ENCODE data around the gene GRAMD1A. TPM values are rescaled to one million over a fixed set of nuclear protein-coding genes. Genes with fewer than 3 reads are reported as not detected.

GRAMD1A gene
- polyA plus RNA-seq, 1 experiment, result 74.9 TPM

DNA sequence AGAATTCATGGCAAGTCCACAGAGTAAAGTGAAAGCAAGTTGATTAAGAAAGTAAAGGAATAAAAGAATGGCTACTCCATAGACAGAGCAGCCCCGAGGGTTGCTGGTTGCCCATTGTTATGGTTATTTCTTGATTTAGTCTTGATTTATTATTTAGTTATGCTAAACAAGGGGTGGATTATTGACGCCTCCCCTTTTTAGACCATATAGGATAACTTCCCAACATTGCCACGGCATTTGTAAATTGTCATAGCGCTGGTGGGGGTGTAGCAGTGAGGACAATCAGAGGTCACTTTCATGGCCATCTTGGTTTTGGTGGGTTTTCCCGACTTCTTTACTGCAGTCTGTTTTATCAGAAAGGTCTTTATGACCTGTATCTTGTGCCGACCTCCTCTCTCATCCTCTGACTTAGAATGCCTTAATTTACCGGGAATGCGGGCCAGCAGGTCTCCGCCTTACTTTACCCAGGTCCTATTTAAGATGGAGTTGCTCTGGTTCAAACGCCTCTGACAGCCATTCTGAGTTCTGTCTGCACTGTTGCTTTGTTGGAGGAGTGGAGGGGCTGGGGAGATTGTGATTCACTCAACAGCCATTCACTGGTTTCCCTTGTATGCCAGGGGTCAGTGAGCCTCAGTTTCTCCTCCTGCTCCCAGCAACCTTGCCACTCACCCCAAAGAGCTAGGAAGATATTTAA lies 69.0 kb downstream of the GRAMD1A start:
- Histone ChIP-seq H3K36me3 (ENCODE audit: control insufficient read depth, insufficient read depth, low read length) (no peaks in the 10 kb centered on the region), H3K27me3 (ENCODE audit: control insufficient read depth, insufficient read depth, low read length) (peaks cover 1% of the 10 kb centered on the region; the same call in 1 of the 2 replicates), H3K4me3 (ENCODE audit: low read depth, low read length) (no peak overlapping the region)
- ChIA-PET POLR2A (no interaction called here), CTCF (interaction anchor here (0.8 to 3.7 kb wide), 12 partner anchors 11 to 73 kb away, joined by 3 to 77 read pairs (median 16); partner anchors contain the start of genes FXYD1, FXYD7 and LGI4)
- DNase-seq (ENCODE audit: low read depth), result no peak
- TF ChIP-seq, protein P1, sequence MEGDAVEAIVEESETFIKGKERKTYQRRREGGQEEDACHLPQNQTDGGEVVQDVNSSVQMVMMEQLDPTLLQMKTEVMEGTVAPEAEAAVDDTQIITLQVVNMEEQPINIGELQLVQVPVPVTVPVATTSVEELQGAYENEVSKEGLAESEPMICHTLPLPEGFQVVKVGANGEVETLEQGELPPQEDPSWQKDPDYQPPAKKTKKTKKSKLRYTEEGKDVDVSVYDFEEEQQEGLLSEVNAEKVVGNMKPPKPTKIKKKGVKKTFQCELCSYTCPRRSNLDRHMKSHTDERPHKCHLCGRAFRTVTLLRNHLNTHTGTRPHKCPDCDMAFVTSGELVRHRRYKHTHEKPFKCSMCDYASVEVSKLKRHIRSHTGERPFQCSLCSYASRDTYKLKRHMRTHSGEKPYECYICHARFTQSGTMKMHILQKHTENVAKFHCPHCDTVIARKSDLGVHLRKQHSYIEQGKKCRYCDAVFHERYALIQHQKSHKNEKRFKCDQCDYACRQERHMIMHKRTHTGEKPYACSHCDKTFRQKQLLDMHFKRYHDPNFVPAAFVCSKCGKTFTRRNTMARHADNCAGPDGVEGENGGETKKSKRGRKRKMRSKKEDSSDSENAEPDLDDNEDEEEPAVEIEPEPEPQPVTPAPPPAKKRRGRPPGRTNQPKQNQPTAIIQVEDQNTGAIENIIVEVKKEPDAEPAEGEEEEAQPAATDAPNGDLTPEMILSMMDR (IDR thresholded peaks at IDR 0.05; ENCODE audit: insufficient read depth, low read depth, low read length), result no peak

DNA sequence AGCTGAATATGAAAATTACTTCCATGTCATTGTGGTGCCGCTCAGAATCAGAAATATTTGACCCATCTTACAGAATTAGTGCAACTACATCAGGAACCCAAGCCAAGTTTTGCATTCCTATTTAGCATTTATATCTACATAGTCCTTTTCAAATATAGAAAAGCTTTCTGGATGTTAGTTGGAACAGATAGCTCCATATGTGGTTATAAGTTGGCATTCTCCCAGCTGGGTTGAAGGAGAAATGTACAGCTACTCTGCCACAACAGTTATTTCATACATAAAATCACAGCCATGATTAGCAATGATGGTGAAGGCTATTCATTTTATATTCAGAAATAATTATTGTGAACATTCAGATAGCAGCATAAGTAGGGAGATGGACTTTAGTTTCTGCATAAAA lies 69.6 kb downstream of the GRAMD1A start:
- Histone ChIP-seq H3K27me3 (ENCODE audit: control insufficient read depth, insufficient read depth, low read length) (peaks cover 1% of the 10 kb centered on the region; the same call in 1 of the 2 replicates), H3K4me3 (ENCODE audit: low read depth, low read length) (no peak overlapping the region), H3K36me3 (ENCODE audit: control insufficient read depth, insufficient read depth, low read length) (no peaks in the 10 kb centered on the region)
- no peak for DNase-seq (ENCODE audit: low read depth)
- ChIA-PET POLR2A (no interaction called here), CTCF (interaction anchor here (0.6 to 3.6 kb wide), 8 partner anchors 21 to 72 kb away, joined by 3 to 24 read pairs (median 10); partner anchors contain the start of gene LGI4)
- TF ChIP-seq, protein P1 (IDR thresholded peaks at IDR 0.05; ENCODE audit: insufficient read depth, low read depth, low read length), result no peak

DNA sequence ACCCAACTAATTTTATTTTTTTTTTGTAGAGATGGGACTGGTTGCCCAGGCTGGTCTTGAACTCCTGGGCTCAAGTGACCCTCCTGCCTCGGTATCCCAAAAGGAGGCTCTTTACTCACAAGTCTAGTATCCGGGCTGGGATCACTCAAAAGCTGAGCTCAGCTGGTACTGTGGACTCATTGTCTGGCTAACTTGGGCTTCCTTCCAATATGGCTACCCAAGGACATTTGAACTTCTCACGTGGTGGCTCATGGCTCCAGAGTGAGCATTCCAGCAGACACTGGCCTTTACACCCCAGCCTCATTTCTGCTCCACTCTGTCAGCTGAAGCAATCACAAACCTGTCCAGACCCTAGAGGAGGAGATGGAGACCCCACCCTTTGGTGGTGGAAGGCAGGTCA lies 70.3 kb downstream of the GRAMD1A start:
- TF ChIP-seq, protein P1 (IDR thresholded peaks at IDR 0.05; ENCODE audit: insufficient read depth, low read depth, low read length), result no peak
- ChIA-PET CTCF (interaction anchor here (0.6 to 3.6 kb wide), 7 partner anchors 21 to 71 kb away, joined by 3 to 24 read pairs (median 11); partner anchors contain the start of gene LGI4), POLR2A (no interaction called here)
- Histone ChIP-seq H3K4me3 (ENCODE audit: low read depth, low read length) (no peak overlapping the region), H3K36me3 (ENCODE audit: control insufficient read depth, insufficient read depth, low read length) (no peaks in the 10 kb centered on the region), H3K27me3 (ENCODE audit: control insufficient read depth, insufficient read depth, low read length) (peaks cover 1% of the 10 kb centered on the region; the same call in 1 of the 2 replicates)
- DNase-seq (ENCODE audit: low read depth), result no peak

DNA sequence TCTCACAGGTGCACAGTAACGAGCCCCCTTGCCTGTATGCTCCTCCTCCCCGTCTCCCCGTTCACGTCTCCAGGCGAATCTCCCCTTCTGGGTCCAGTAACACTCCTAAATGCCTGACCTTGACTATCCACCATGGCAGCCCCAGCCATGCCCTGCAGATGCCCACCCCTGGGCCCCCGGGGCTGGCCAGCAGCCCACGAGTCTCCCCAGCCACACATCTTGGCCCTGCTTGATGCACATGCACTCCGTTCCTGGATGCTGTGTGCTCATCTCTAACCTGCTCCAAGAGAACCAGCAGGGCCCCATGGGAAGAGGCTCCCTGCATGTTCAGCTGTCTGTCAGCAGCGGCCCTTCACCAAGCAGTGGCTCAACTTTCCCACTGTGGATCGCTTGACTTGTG lies 73.4 kb downstream of the GRAMD1A start:
- TF ChIP-seq, protein P1 (IDR thresholded peaks at IDR 0.05; ENCODE audit: insufficient read depth, low read depth, low read length), result no peak
- H3K27me3 ChIP-seq (ENCODE audit: control insufficient read depth, insufficient read depth, low read length), result peaks cover 1% of the 10 kb centered on the region; the same call in 1 of the 2 replicates
- H3K36me3 ChIP-seq (ENCODE audit: control insufficient read depth, insufficient read depth, low read length), result no peaks in the 10 kb centered on the region
- DNase-seq (ENCODE audit: low read depth), result no peak
- ChIA-PET POLR2A (no interaction called here), CTCF (interaction anchor here (1.4 kb wide), 1 partner anchor 63 kb away, joined by 3 read pairs; no protein-coding TSS in a partner anchor)
- H3K4me3 ChIP-seq (ENCODE audit: low read depth, low read length), result no peak overlapping the region

DNA sequence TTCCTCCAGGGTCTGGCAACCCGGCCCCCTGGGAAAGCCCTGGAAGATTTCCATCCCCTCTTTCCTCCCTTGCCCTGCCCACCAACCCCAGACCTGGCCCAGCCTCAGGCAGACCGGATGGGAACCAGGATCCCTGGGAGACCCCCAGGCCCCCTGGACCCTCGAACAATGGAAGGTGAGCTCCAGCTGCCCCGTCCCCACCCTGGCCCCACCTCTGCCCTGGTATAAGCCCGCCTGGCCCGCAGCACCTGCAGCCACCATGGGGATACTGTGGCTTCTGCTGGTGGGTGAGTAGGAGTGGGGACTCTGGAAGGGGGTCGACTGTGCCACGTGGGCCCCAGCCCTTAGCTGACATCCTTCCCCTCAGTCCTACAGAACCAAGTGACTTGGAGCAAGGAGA lies 73.8 kb downstream of the GRAMD1A start:
- Histone ChIP-seq H3K27me3 (ENCODE audit: control insufficient read depth, insufficient read depth, low read length) (peaks cover 1% of the 10 kb centered on the region; the same call in 1 of the 2 replicates), H3K36me3 (ENCODE audit: control insufficient read depth, insufficient read depth, low read length) (no peaks in the 10 kb centered on the region), H3K4me3 (ENCODE audit: low read depth, low read length) (no peak overlapping the region)
- POLR2A ChIA-PET, result no interaction called here
- CTCF ChIA-PET, result interaction anchor here (1.4 kb wide), 1 partner anchor 63 kb away, joined by 3 read pairs; no protein-coding TSS in a partner anchor
- TF ChIP-seq, protein P1 (IDR thresholded peaks at IDR 0.05; ENCODE audit: insufficient read depth, low read depth, low read length), result no peak
- no peak for DNase-seq (ENCODE audit: low read depth)

All from BJ (cell line).